K562 (cell line): ENCODE results near the gene DIAPH1. TPM values are rescaled to one million over a fixed set of nuclear protein-coding genes. Genes with fewer than 3 reads are reported as not detected.

Experiments used
- ATAC-seq: fragments of 200-7000 bp; cut with Tn5 transposase; 3 replicates; pipeline ENCODE4 v1.9.1; 2020; ENCODE audit warnings: moderate library complexity
- BruUV-seq: library from RNA; stranded (reverse); fragments of 400-500 nt; replicated peaks from 2 replicates; lab custom pipeline; 2021; lab: Mats Ljungman, UMichigan
- CTCF ChIA-PET: fragments of 300-600 bp; formaldehyde crosslinking; extraction: SDS; loops from one replicate; lab custom pipeline; 2021; ENCODE audit warnings: low intra/inter-chr PET ratio; lab: Yijun Ruan, JAX
- POLR2A ChIA-PET: fragments of 300-600, 350-650 bp; sonication (Branson Sonifier 250); formaldehyde crosslinking; extraction: SDS; loops from one replicate; lab custom pipeline; 2021; ENCODE audit warnings: antibody characterized with exemption, inconsistent platforms; lab: Yijun Ruan, JAX
- DNase-seq, 4 experiments: peaks; one replicate each; pipeline versions ENCODE4 v3.0.0 to v3.0.0-alpha.2; 2011 to 2018; ENCODE audit warnings: low spot score in 3 of 4, mixed read lengths in 3 of 4; ENCODE audit errors: extremely low read depth in 1 of 4
- FAIRE-seq: peaks from 2 replicates; lab custom pipeline; 2011; peaks lifted over from hg19 to GRCh38; lab: Jason Lieb, UNC
- H2AFZ ChIP-seq: 2 replicates; pipeline ENCODE4 v1.6.0; 2011; ENCODE audit warnings: low read depth, low read length, control low read depth, inconsistent platforms
- H3K27ac ChIP-seq: fragments of 200-600 bp; 3 replicates; pipeline ENCODE4 v1.8.0; 2011; ENCODE audit warnings: low read depth, mild to moderate bottlenecking, control low read depth, inconsistent platforms, low read length, moderate library complexity, mixed read lengths; ENCODE audit errors: extremely low read depth
- H3K27me3 ChIP-seq, 2 experiments: fragments of 300-600 bp in 1 of 2; 2 replicates in 1 of 2; 3 replicates in 1 of 2; pipeline versions ENCODE4 v1.6.0 to v1.8.0; 2011; ENCODE audit warnings: inconsistent platforms in 2 of 2, low read length in 2 of 2, mild to moderate bottlenecking in 1 of 2, mixed read lengths in 1 of 2, moderate library complexity in 1 of 2; ENCODE audit not compliant: control insufficient read depth in 2 of 2, insufficient read depth in 2 of 2
- H3K36me3 ChIP-seq: fragments of 300-600 bp; 3 replicates; pipeline ENCODE4 v1.8.0; 2011; ENCODE audit warnings: mild to moderate bottlenecking, low read length, inconsistent platforms; ENCODE audit not compliant: control insufficient read depth, insufficient read depth
- H3K4me1 ChIP-seq, 2 experiments: fragments of 200-600 bp in 1 of 2; replicated peaks in 1 of 2; 2 replicates in 1 of 2; 3 replicates in 1 of 2; pipeline versions ENCODE4 v1.5.1 to v1.8.0; 2011; ENCODE audit warnings: inconsistent platforms in 2 of 2, low read length in 2 of 2, mild to moderate bottlenecking in 1 of 2, mixed read lengths in 1 of 2, moderate library complexity in 1 of 2; ENCODE audit not compliant: control insufficient read depth in 2 of 2, insufficient read depth in 2 of 2
- H3K4me2 ChIP-seq: 2 replicates; pipeline ENCODE4 v1.6.1; 2011; ENCODE audit warnings: low read length, control low read depth, inconsistent platforms, mixed read lengths; ENCODE audit not compliant: insufficient read depth
- H3K4me3 ChIP-seq: fragments of 200-600 bp; sonication (generic), shearing (Covaris generic); 2 replicates; pipeline ENCODE4 v1.5.1; 2016; ENCODE audit warnings: control low read depth, inconsistent platforms
- H3K79me2 ChIP-seq: fragments of 200-600 bp; 3 replicates; pipeline ENCODE4 v1.8.0; 2011; ENCODE audit warnings: low read length, inconsistent platforms; ENCODE audit not compliant: control insufficient read depth, insufficient read depth
- H3K9ac ChIP-seq, 2 experiments: 2 replicates each; pipeline versions ENCODE4 v1.6.0 to v1.6.1; 2011; ENCODE audit warnings: low read depth in 2 of 2, low read length in 2 of 2, control low read depth in 1 of 2, inconsistent platforms in 1 of 2, mild to moderate bottlenecking in 1 of 2, mixed read lengths in 1 of 2; ENCODE audit not compliant: insufficient read depth in 1 of 2
- H3K9me1 ChIP-seq: one replicate; pipeline ENCODE4 v1.6.0; 2011; ENCODE audit warnings: inconsistent platforms, mild to moderate bottlenecking, low read length, moderate library complexity; ENCODE audit not compliant: control insufficient read depth, insufficient read depth
- H3K9me3 ChIP-seq: replicated peaks from 2 replicates; pipeline ENCODE4 v1.5.1; 2011; ENCODE audit warnings: low read depth, low read length, inconsistent platforms; ENCODE audit not compliant: control insufficient read depth, insufficient read depth
- H4K20me1 ChIP-seq: replicated peaks from 2 replicates; pipeline ENCODE4 v1.6.1; 2011; ENCODE audit warnings: low read length, inconsistent platforms, mixed read lengths; ENCODE audit not compliant: control insufficient read depth, insufficient read depth
- ESRRB ChIP-seq: fragments of 250-450 bp; sonication (Bioruptor Pico); IDR thresholded peaks from 2 replicates; pipeline ENCODE4 v1.5.0; 2020; ENCODE audit warnings: mild to moderate bottlenecking, moderate library complexity, borderline replicate concordance
- MIER1 ChIP-seq: fragments of 450-650 bp; IDR thresholded peaks from 2 replicates; pipeline ENCODE4 v1.6.1; 2016; ENCODE audit warnings: antibody characterized with exemption, mild to moderate bottlenecking, low read depth
- NCOA6 ChIP-seq: fragments of 450-650 bp; IDR thresholded peaks from 2 replicates; pipeline ENCODE4 v1.6.1; 2017; ENCODE audit warnings: mild to moderate bottlenecking
- ZNF253 ChIP-seq: fragments of 250-450 bp; sonication (Bioruptor Pico); conservative IDR thresholded peaks from 2 replicates; pipeline ENCODE4 v1.6.1; 2021; ENCODE audit warnings: mild to moderate bottlenecking
- ZNF785 ChIP-seq: fragments of 250-450 bp; sonication (Bioruptor Pico); IDR thresholded peaks from 2 replicates; pipeline ENCODE4 v1.4.0; 2020; ENCODE audit warnings: mild to moderate bottlenecking
- WGBS: fragments of 100-300 bp; shearing (Covaris generic); methylation state at CpG from one replicate; pipeline ENCODE4 v1.1.6; 2016; ENCODE audit warnings: low coverage, mixed read lengths; ENCODE audit not compliant: insufficient coverage; ENCODE audit errors: missing lambda C conversion rate; 5-methylcytosine and 5-hydroxymethylcytosine counted together
- in situ Hi-C: fragments of 300-500 bp; cut with MboI; formaldehyde crosslinking; loops from 4 replicates; pipeline ENCODE4 v1.15.0; 2018; ENCODE audit warnings: inconsistent platforms, mixed read lengths
- intact Hi-C: fragments of 100-400 bp; cut with micrococcal nuclease; formaldehyde crosslinking; loops from 2 replicates; pipeline ENCODE4 v1.14.2; 2022
- polyA plus RNA-seq, 8 experiments: library from polyadenylated mRNA; depleted of rRNA in 4 of 8; stranded (reverse) in 5 of 8; unstranded in 3 of 8; fragments of >200 nt; fragmentation: Nextera tagmentation in 2 of 8; fragmentation: Illumina TruSeq in 1 of 8; extraction: Ambion mirVana in 2 of 8; extraction: Trizol in 1 of 8; gene quantifications; 2 replicates each; pipeline versions ENCODE4 v1.2.1 to v1.2.3, GENCODE V29; 2011 to 2014; ENCODE audit warnings: inconsistent platforms in 1 of 8, missing spikeins in 1 of 8
- total RNA-seq, 7 experiments: library from RNA; depleted of rRNA in 6 of 7; stranded (reverse); fragments of >200 nt in 6 of 7; fragmentation: Illumina TruSeq in 2 of 7; extraction: Trizol in 2 of 7; gene quantifications; 2 replicates each; pipeline versions ENCODE4 v1.2.1 to v1.2.3, GENCODE V29; 2011 to 2021; ENCODE audit warnings: low replicate concordance in 1 of 7
- TF ChIP-seq, protein P1 (sequence below): fragments of 250-450 bp; sonication (Bioruptor Pico); IDR thresholded peaks from 2 replicates; pipeline ENCODE4 v1.5.0; 2020; ENCODE audit warnings: mild to moderate bottlenecking, borderline replicate concordance

Gene DIAPH1
- total and polyA plus RNA-seq, 9 of the 15 experiments (the other 6 are each of a cell fraction or from before 2014, with no cell fraction given), result 60.8 to 328 (median 97.8) TPM

DNA sequence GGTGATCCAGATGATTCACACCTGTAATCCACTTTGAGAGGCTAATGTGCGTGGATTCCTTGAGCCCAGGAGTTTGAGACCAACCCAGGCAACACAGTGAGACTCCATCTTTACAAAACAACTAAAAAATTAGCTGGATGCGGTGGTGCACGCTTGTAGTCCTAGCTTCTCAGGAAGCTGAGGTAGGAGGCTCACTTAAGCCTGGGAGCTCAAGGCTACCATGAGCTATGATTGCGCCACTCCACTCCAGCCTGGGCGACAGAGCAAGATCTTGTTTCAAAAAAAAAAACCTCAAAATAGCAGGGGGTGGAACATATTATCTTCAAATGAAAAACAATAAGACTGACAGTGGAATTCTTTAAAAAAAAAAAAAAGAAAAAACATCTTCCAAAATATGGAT lies 70.9 kb downstream of the DIAPH1 start (continued):
- TF ChIP-seq, protein P1, sequence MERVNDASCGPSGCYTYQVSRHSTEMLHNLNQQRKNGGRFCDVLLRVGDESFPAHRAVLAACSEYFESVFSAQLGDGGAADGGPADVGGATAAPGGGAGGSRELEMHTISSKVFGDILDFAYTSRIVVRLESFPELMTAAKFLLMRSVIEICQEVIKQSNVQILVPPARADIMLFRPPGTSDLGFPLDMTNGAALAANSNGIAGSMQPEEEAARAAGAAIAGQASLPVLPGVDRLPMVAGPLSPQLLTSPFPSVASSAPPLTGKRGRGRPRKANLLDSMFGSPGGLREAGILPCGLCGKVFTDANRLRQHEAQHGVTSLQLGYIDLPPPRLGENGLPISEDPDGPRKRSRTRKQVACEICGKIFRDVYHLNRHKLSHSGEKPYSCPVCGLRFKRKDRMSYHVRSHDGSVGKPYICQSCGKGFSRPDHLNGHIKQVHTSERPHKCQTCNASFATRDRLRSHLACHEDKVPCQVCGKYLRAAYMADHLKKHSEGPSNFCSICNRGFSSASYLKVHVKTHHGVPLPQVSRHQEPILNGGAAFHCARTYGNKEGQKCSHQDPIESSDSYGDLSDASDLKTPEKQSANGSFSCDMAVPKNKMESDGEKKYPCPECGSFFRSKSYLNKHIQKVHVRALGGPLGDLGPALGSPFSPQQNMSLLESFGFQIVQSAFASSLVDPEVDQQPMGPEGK, result no peak
- TF ChIP-seq NCOA6 (no peak), MIER1 (no peak), ESRRB (CRISPR knock-in tag) (no peak), ZNF253 (no peak)

DNA sequence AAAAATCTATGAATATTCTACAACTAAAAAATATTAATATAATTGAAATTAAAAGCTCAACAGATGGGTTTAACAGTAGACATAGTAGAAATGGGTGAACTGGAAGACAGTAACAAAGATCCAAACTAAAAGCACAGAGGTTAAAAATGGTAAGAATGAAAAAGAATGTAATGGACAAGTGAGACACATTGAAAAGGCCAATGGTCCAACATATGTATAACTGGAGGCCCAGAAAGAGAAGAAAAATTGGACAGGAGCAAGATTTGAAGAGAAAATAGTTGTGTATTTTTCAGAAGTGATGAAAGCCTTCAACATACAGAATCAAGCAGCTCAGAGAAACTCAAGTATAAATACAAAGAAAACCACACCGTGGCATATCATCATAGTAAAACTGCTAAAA lies 71.3 kb downstream of the DIAPH1 start:
- Histone ChIP-seq H3K4me2 (no peak overlapping the region), H3K79me2 (peaks cover 49% of the 10 kb centered on the region), H3K4me1 (no peaks in the 10 kb centered on the region; a peak in 2 of 5 replicates), H2AFZ (no peak overlapping the region), H3K27ac (no peak overlapping the region), H3K36me3 (peaks cover 87% of the 10 kb centered on the region), H3K4me3 (no peak overlapping the region), H3K9me3 (peaks cover 6% of the 10 kb centered on the region; the same call in 1 of the 2 replicates), H3K9me1 (no peaks in the 10 kb centered on the region), H3K27me3 (no peaks in the 10 kb centered on the region), H3K9ac (no peak overlapping the region), H4K20me1 (no peaks in the 10 kb centered on the region)
- ChIA-PET POLR2A (no interaction called here), CTCF (no interaction called here)
- in situ Hi-C loops (no loop called here), intact Hi-C loops (no loop called here)
- FAIRE-seq (no peak), DNase-seq (no peak), ATAC-seq (no peak)
- no TSS peak for BruUV-seq
- no peak for TF ChIP-seq ZNF785 (CRISPR knock-in tag)
- 100% methylated on average over 1 of the region's 1 CpG for WGBS
